ENCODE data around the gene DOCK11. TPM values are rescaled to one million over a fixed set of nuclear protein-coding genes. Genes with fewer than 3 reads are reported as not detected.

DOCK11 gene
- total RNA-seq, 4 donors from 2014 or later = 36.0 to 50.0 (median 41.1) TPM

DNA sequence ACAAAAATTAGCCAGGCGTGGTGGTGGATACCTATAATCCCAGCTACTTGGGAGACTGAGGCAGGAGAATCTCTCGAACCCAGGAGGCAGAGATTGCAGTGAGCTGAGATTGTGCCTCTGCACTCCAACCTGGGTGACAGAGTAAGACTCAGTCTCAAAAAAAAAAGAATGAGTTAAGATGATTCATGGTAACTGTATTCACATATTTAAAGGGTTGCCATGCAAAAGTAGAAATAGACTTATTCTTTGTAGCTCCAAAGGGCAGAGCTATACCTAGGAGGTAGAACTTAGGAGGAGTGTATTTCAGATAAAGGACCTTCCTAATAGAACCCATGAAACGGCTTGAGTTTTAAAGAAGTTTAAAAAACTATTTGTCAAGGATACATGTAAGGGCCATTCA lies 127.4 kb downstream of the DOCK11 start:
- H3K4me3 ChIP-seq (replicated peaks in 1 of 3) = no peak overlapping the region
- no peaks in the 10 kb centered on the region for H3K27me3 ChIP-seq
- no peaks in the 10 kb centered on the region for H3K36me3 ChIP-seq
- no peaks in the 10 kb centered on the region for H3K4me1 ChIP-seq
- 90 to 92% methylated on average over 3 of the region's 3 CpGs for WGBS, 2 donors
- intact Hi-C loops (cut with DNase I) = no loop called here
- DNase-seq = no peak
- no peak overlapping the region for H3K27ac ChIP-seq
- no peaks in the 10 kb centered on the region for H3K9me3 ChIP-seq
- TF ChIP-seq, protein P1, sequence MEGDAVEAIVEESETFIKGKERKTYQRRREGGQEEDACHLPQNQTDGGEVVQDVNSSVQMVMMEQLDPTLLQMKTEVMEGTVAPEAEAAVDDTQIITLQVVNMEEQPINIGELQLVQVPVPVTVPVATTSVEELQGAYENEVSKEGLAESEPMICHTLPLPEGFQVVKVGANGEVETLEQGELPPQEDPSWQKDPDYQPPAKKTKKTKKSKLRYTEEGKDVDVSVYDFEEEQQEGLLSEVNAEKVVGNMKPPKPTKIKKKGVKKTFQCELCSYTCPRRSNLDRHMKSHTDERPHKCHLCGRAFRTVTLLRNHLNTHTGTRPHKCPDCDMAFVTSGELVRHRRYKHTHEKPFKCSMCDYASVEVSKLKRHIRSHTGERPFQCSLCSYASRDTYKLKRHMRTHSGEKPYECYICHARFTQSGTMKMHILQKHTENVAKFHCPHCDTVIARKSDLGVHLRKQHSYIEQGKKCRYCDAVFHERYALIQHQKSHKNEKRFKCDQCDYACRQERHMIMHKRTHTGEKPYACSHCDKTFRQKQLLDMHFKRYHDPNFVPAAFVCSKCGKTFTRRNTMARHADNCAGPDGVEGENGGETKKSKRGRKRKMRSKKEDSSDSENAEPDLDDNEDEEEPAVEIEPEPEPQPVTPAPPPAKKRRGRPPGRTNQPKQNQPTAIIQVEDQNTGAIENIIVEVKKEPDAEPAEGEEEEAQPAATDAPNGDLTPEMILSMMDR (IDR thresholded peaks at IDR 0.05) = no peak
- no peak for TF ChIP-seq POLR2A (IDR thresholded peaks at IDR 0.05)

DNA sequence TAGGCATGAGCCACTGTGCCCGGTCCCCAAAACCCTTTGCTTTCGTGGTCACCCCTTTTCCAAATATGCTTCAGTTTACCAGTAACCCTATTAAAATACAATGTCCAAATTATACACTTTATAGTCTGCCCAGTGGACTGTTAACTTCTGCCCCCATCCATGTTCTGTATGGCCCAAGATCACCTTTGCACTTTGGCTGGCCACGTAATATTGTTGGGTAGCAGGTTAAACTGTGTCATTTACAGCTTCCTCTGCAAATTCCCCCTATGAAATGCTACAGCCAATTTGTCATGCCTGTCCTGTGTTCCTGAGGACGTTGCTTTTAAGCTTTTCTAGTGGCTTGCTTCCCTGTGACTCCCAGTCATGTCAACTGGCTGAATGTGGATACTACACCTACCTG lies 130.7 kb downstream of the DOCK11 start:
- TF ChIP-seq POLR2A (IDR thresholded peaks at IDR 0.05) = no peak
- TF ChIP-seq, protein P1 (IDR thresholded peaks at IDR 0.05) = no peak
- DNase-seq = no peak
- Histone ChIP-seq H3K27me3 (no peaks in the 10 kb centered on the region), H3K4me1 (no peaks in the 10 kb centered on the region), H3K36me3 (peaks cover 0 to 5% of the 10 kb centered on the region in 2 donors), H3K27ac (no peak overlapping the region), H3K9me3 (no peaks in the 10 kb centered on the region), H3K4me3 (replicated peaks in 1 of 3) (no peak overlapping the region)
- WGBS, 2 donors = 82 to 94% methylated on average over 4 of the region's 4 CpGs
- intact Hi-C loops (cut with DNase I) = no loop called here

GRCh38 chrX:118627084-118627758 lies 131.6 kb downstream of the DOCK11 start:
- Histone ChIP-seq H3K36me3 (peaks cover 0 to 10% of the 10 kb centered on the region in 2 donors), H3K27ac (no peak overlapping the region), H3K27me3 (no peaks in the 10 kb centered on the region), H3K4me3 (replicated peaks in 1 of 3) (no peak overlapping the region), H3K9me3 (no peaks in the 10 kb centered on the region), H3K4me1 (no peaks in the 10 kb centered on the region)
- intact Hi-C loops (cut with DNase I) = no loop called here
- no peak for TF ChIP-seq POLR2A (IDR thresholded peaks at IDR 0.05)
- TF ChIP-seq, protein P1 (IDR thresholded peaks at IDR 0.05) = peak in 1 of 6 experiments; percentile 7
- 64 to 67% methylated on average over 5 of the region's 5 CpGs for WGBS, 2 donors
- DNase-seq = no peak

GRCh38 chrX:118630848-118631247 lies 135.2 kb downstream of the DOCK11 start:
- no peak for TF ChIP-seq POLR2A (IDR thresholded peaks at IDR 0.05)
- TF ChIP-seq, protein P1 (IDR thresholded peaks at IDR 0.05) = no peak
- H3K4me3 ChIP-seq (replicated peaks in 1 of 3) = no peak overlapping the region
- no peaks in the 10 kb centered on the region for H3K27me3 ChIP-seq
- H3K9me3 ChIP-seq = no peaks in the 10 kb centered on the region
- no peaks in the 10 kb centered on the region for H3K4me1 ChIP-seq
- WGBS, 2 donors = 86 to 93% methylated on average over 7 of the region's 7 CpGs
- H3K36me3 ChIP-seq = peaks cover 5 to 10% of the 10 kb centered on the region in 2 donors
- DNase-seq = no peak
- no peak overlapping the region for H3K27ac ChIP-seq
- intact Hi-C loops (cut with DNase I) = no loop called here

GRCh38 chrX:118631586-118631985 lies 136.0 kb downstream of the DOCK11 start:
- WGBS, 2 donors = 81 to 88% methylated on average over 1 of the region's 1 CpG
- Histone ChIP-seq H3K27ac (no peak overlapping the region), H3K9me3 (no peaks in the 10 kb centered on the region), H3K4me1 (no peaks in the 10 kb centered on the region), H3K4me3 (replicated peaks in 1 of 3) (no peak overlapping the region), H3K27me3 (no peaks in the 10 kb centered on the region), H3K36me3 (peaks cover 5 to 10% of the 10 kb centered on the region in 2 donors)
- TF ChIP-seq, protein P1 (IDR thresholded peaks at IDR 0.05) = no peak
- no peak for TF ChIP-seq POLR2A (IDR thresholded peaks at IDR 0.05)
- intact Hi-C loops (cut with DNase I) = no loop called here
- DNase-seq = no peak
